Natural killer cell (primary cell): ENCODE data around the gene PRDM16. TPM values are rescaled to one million over a fixed set of nuclear protein-coding genes. Genes with fewer than 3 reads are reported as not detected.

Experiments used
- ATAC-seq, 3 donors: fragments of 150-1000 bp in 2 of 3; fragments of 200-7000 bp in 1 of 3; cut with Tn5 transposase; 1 replicate in 1 of 3; 2 replicates in 2 of 3; pipeline ENCODE4 v1.10.0; 2021; ENCODE audit warnings: mild to moderate bottlenecking in 2 of 3, moderate library complexity in 2 of 3
- DNase-seq, 2 donors: peaks; one replicate each; pipeline versions ENCODE4 v3.0.0 to v3.0.0-alpha.2; 2013 to 2021; ENCODE audit warnings: mixed read lengths in 1 of 2
- H3K27ac ChIP-seq: one replicate; pipeline ENCODE4 v1.5.1; 2013; ENCODE audit warnings: mild to moderate bottlenecking, low read length
- H3K27me3 ChIP-seq: one replicate; pipeline ENCODE4 v1.6.1; 2013; ENCODE audit warnings: low read length; ENCODE audit not compliant: control insufficient read depth, insufficient read depth
- H3K36me3 ChIP-seq: one replicate; pipeline ENCODE4 v1.6.1; 2013; ENCODE audit warnings: low read length; ENCODE audit not compliant: control insufficient read depth, insufficient read depth
- H3K4me1 ChIP-seq: one replicate; pipeline ENCODE4 v1.6.1; 2013; ENCODE audit warnings: low read length; ENCODE audit not compliant: control insufficient read depth, insufficient read depth
- H3K4me3 ChIP-seq: one replicate; pipeline ENCODE4 v1.5.1; 2013; ENCODE audit warnings: low read length
- H3K9me3 ChIP-seq: one replicate; pipeline ENCODE4 v1.6.1; 2013; ENCODE audit warnings: low read length; ENCODE audit not compliant: control insufficient read depth, insufficient read depth
- H3K27ac Mint-ChIP-seq, 2 donors: one replicate each; pipeline ENCODE4 v1.8.0; 2022; ENCODE audit warnings: mild to moderate bottlenecking in 2 of 2, mixed read lengths in 2 of 2, moderate library complexity in 1 of 2
- H3K27me3 Mint-ChIP-seq, 2 donors: one replicate each; pipeline ENCODE4 v1.8.0; 2022; ENCODE audit warnings: low read depth in 2 of 2, mixed read lengths in 2 of 2
- H3K36me3 Mint-ChIP-seq: one replicate; pipeline ENCODE4 v1.8.0; 2022; ENCODE audit warnings: mixed read lengths
- H3K4me1 Mint-ChIP-seq, 2 donors: one replicate each; pipeline ENCODE4 v1.8.0; 2022; ENCODE audit warnings: mixed read lengths in 2 of 2
- H3K4me3 Mint-ChIP-seq: one replicate; pipeline ENCODE4 v1.8.0; 2022; ENCODE audit warnings: mild to moderate bottlenecking, moderate library complexity, mixed read lengths
- H3K9me3 Mint-ChIP-seq, 2 donors: one replicate each; pipeline ENCODE4 v1.8.0; 2022; ENCODE audit warnings: mixed read lengths in 2 of 2
- CTCF ChIP-seq: fragments of 200-600 bp; IDR thresholded peaks from one replicate; pipeline ENCODE4 v1.8.0; 2022; ENCODE audit warnings: antibody characterized with exemption
- WGBS: methylation state at CpG from one replicate; pipeline ENCODE4 v1.1.7; 2013; ENCODE audit warnings: missing lambda C conversion rate; ENCODE audit not compliant: insufficient coverage; 5-methylcytosine and 5-hydroxymethylcytosine counted together
- intact Hi-C: fragments of 100-400 bp; cut with micrococcal nuclease; formaldehyde crosslinking; loops from one replicate; pipeline ENCODE4 v1.14.2; 2022
- total RNA-seq, 4 donors: library from RNA; stranded (reverse); fragments of 120-200 nt in 1 of 4; gene quantifications; one replicate each; pipeline versions ENCODE4 v1.2.3 to v1.2.4, GENCODE V29; 2013 to 2022

The PRDM16 gene
- total RNA-seq, 3 donors from 2014 or later (not counting 1 experiment from before 2014, with no cell fraction given) = 0.25 to 0.64 TPM; not detected in 1

GRCh38 chr1:3082051-3082450 lies 13.0 kb downstream of the PRDM16 start:
- no peak for TF ChIP-seq CTCF
- H3K4me1 Mint-ChIP-seq = no peaks in the 10 kb centered on the region
- no peak for DNase-seq
- Histone ChIP-seq H3K4me3 (no peak overlapping the region), H3K4me1 (no peaks in the 10 kb centered on the region), H3K27me3 (no peaks in the 10 kb centered on the region), H3K27ac (no peak overlapping the region), H3K9me3 (no peaks in the 10 kb centered on the region), H3K36me3 (no peaks in the 10 kb centered on the region)
- H3K4me3 Mint-ChIP-seq = no peak overlapping the region
- ATAC-seq = no peak
- H3K27me3 Mint-ChIP-seq = peaks cover 7 to 23% of the 10 kb centered on the region in 2 donors
- 88% methylated on average over 8 of the region's 8 CpGs for WGBS
- no peaks in the 10 kb centered on the region for H3K36me3 Mint-ChIP-seq
- no peak overlapping the region for H3K27ac Mint-ChIP-seq
- no peaks in the 10 kb centered on the region for H3K9me3 Mint-ChIP-seq
- intact Hi-C loops = no loop called here

- intact Hi-C loops = no loop called here
- no peak overlapping the region for H3K27ac ChIP-seq
- no peak for TF ChIP-seq CTCF
- no peak for ATAC-seq
- no peak overlapping the region for H3K27ac Mint-ChIP-seq
- no peak for DNase-seq
- no peaks in the 10 kb centered on the region for H3K36me3 Mint-ChIP-seq
- peaks cover 6 to 15% of the 10 kb centered on the region in 2 donors for H3K27me3 Mint-ChIP-seq
- H3K4me3 ChIP-seq = no peak overlapping the region
- no peaks in the 10 kb centered on the region for H3K36me3 ChIP-seq
- H3K9me3 ChIP-seq = no peaks in the 10 kb centered on the region
- no peaks in the 10 kb centered on the region for H3K9me3 Mint-ChIP-seq
- WGBS = 91% methylated on average over 42 of the region's 42 CpGs
- no peaks in the 10 kb centered on the region for H3K4me1 Mint-ChIP-seq
- no peaks in the 10 kb centered on the region for H3K4me1 ChIP-seq
- H3K4me3 Mint-ChIP-seq = no peak overlapping the region
- H3K27me3 ChIP-seq = no peaks in the 10 kb centered on the region
Measured at GRCh38 chr1:3082571-3083516, 13.8 kb downstream of the PRDM16 start.

GRCh38 chr1:3084154-3084553 lies 15.2 kb downstream of the PRDM16 start:
- no peak overlapping the region for H3K4me3 Mint-ChIP-seq
- H3K36me3 Mint-ChIP-seq = no peaks in the 10 kb centered on the region
- H3K4me1 Mint-ChIP-seq = no peaks in the 10 kb centered on the region
- no peaks in the 10 kb centered on the region for H3K27me3 ChIP-seq
- ATAC-seq (no peak), DNase-seq (no peak)
- H3K9me3 ChIP-seq = no peaks in the 10 kb centered on the region
- no peak overlapping the region for H3K27ac Mint-ChIP-seq
- H3K27me3 Mint-ChIP-seq = peaks cover 2 to 3% of the 10 kb centered on the region in 2 donors
- intact Hi-C loops = no loop called here
- H3K27ac ChIP-seq = no peak overlapping the region
- no peaks in the 10 kb centered on the region for H3K36me3 ChIP-seq
- H3K9me3 Mint-ChIP-seq = no peaks in the 10 kb centered on the region
- TF ChIP-seq CTCF = no peak
- no peak overlapping the region for H3K4me3 ChIP-seq
- no peaks in the 10 kb centered on the region for H3K4me1 ChIP-seq
- WGBS = 86% methylated on average over 16 of the region's 16 CpGs
